AG08396 (cell line): ENCODE data around the gene IFT81.
"Not testable (repeated sequence)": the region's sequence is repeated elsewhere in the genome, so short reads cannot be mapped to it uniquely, and the experiment has no call there.

Experiments used
- DNase-seq: peaks from one replicate; pipeline ENCODE4 v3.0.0; 2012; ENCODE audit warnings: low spot score, mixed read lengths

IFT81 gene

GRCh38 chr12:110246636-110247339 lies 122.6 kb downstream of the IFT81 start:
- DNase-seq = no peak

DNA sequence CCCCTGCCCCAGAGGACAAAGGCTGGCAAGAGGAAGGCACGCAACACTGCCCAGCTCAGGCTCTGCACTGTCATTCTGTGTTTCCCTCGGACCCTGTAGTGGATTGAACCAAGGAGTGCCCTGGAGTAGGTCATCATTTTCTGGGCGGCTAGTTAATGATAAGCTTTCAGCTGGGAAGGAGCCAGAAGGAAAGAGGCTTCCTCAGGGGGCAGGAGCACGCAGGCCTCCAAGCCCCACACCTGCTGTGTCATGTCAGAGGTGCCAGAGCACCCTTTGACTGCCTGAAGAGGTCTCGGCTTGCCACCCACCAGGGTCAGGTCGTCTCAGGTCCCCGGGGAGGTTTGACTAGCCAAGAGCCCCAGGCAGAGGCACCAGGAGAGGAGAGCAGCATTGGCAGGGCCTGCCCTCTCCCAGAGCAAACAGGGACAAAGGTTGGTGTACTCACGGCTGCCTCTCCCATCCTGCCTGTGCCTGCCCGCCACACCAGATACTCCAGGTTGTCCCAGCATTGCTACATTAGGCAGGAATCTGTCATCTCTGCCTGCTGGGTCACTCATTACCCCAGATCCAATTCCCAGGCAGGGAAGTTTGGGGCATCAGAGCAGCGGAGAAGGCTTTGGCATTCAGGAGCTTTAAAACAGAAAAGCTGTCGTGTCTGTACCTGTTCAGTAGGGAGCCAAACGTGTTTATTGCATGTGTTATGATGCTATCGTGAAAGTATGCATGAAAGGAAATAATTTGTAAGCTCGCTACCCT lies 123.4 kb downstream of the IFT81 start:
- DNase-seq = no peak

- DNase-seq = no peak
Observed at GRCh38 chr12:110248096-110248447, 123.9 kb downstream of the IFT81 start.

DNA sequence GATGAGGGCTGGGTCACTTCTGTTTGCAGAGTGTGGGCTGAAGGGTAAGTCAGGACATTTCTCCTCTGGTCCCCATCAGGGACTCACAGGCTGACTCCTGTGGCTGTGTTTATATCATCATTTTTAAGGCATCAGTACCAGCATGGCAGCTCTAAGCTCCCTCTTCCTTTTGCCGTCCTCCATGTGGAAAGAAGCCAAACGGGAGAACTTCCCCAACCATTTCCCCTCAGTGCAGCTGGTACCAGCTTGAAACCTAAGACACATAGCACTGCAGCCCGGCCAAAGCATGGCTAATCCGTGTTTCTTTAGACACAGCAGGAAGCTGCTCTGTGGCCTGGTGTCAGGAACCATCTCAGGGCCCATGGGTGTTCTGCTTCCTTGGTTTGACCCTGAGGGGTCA lies 124.9 kb downstream of the IFT81 start:
- DNase-seq = peak; percentile 36

GRCh38 chr12:110249716-110250225 lies 125.6 kb downstream of the IFT81 start:
- no peak for DNase-seq

- no peak for DNase-seq
Observed at GRCh38 chr12:110251381-110251780, 127.2 kb downstream of the IFT81 start.

DNA sequence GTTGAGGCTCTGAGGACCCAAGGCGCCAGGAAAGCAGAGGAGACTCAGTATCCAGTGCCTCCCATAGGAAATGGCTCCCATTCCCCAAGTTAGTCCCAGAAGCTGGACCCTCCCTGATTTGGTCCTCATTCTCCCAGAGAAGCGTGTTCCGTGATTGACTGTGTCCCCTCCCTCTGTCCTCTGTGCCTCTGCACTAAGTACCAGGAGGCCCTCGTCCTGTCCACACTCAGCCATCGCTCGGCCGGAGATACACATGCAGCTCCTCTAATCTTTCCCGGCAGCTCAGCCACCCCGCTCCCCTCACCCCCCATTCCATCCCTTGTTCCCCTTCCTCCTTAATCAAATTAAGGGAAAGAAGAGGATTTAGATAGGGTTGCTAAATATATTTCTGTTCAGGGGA lies 128.6 kb downstream of the IFT81 start:
- DNase-seq = no peak

GRCh38 chr12:110253176-110253575 lies 129.0 kb downstream of the IFT81 start:
- peak; percentile 44 for DNase-seq

GRCh38 chr12:110254971-110255540 lies 130.9 kb downstream of the IFT81 start:
- no peak for DNase-seq

DNA sequence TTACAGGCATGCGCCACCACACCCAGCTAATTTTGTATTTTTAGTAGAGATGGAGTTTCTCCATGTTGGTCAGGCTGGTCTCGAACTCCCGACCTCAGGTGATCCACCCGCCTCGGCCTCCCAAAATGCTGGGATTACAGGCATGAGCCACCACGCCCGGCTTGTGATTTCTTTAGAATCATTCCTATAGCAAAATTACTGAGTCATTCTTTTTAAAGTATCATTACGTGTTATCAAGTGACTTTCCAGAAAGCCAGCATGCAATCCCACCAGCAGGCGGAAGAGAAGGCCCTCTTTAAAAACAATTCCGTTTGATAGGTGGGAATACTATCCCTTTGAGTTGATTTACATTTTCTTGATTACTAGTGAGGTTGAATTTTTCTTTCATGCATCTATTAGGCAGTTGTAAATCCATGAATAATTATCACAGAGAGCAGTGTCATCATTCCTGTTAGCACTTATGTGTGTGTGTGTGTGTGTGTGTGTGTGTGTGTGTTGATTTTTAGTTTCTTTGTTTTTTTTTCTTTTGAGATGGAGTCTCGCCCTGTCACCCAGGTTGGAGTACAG lies 131.8 kb downstream of the IFT81 start:
- not testable (repeated sequence) for DNase-seq

GRCh38 chr12:110256780-110257431 lies 132.7 kb downstream of the IFT81 start:
- no peak for DNase-seq

DNA sequence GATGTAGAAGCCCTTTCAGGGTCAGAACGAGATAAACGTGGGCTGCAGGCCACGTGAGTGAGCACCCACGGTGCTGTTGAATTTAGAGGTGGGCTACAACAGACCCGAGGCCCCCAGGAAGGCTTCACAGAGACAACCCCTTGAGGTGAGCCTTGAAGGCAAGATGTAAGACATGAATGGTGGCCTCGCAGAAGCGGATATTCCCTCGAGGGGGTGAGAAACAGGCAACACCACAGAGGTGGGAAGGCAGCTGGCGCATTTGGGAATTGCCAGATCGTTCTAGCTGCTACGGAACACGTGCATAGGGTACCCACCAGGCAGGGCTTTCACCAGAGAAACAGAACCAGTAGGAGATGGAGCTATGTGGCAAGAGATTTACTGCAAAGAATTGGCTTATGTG lies 134.3 kb downstream of the IFT81 start:
- DNase-seq = no peak

DNA sequence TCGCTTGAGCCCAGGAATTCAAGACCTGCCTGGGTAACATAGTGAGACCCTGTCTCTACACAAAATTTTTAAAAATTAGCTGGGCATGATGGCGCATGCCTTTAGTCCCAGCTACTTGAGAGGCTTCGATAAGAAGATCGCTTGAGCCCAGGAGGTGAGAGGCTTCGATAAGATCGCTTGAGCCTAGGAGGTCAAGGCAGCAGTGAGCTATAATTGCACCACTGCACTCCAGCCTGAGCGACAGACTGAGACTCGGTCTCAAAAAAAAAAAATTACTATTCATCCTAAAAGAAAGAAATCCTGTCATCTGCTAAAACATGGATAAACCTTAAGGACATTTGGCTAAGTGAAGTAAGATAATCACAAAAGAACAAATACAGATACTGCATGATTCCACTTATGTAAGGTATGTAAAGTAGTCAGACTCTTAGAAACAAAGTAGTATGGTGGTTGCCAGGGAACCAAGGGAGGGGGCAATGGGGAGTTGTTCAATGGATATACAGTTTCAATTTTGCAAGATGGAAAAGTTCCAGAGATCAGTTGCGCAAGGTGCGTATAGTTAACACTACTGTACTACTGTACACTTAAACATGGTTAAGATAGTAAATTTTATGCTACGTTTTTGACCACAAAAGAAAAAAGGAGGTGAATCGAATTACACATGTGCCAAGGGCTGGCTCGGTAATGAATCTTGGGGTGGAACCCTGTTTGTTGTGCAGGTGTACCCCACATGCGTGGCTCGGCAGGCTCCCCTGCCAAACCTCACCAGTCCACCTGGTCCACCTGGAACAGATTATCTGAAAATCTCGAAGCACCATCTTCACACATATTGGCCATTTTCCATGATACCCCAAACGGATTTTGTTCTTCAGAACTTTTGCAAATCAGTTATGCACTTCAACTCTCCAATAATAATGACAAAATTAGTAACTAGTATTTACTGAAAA lies 138.6 kb downstream of the IFT81 start:
- DNase-seq = no peak

DNA sequence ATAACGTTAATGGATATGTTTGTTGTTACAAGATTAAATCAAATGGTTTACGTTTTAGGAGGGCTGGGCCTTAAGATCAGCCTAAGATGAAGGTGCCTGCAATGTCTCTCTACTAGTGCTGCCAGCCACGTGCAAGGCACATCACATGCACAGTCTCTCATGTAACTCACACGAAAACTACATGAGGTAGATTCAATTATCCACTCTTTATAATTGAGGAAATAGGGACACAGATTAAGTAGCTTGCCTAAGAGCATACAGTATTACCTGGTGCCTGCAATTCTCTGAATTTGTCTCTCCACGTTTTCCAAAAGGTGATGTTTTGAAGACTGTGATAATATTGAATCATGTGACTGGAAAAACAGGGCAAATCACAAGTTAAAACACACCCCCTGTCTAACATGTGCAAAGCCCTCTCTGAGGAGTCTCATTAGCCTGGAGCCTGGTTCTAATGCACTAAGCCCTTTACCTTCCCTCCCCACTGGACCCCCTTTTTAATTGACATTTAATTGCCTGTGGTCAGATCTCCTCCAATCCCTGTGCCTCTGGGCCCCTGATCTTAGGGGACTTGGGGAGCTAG lies 142.3 kb downstream of the IFT81 start:
- DNase-seq = no peak

GRCh38 chr12:110266980-110267620 lies 142.9 kb downstream of the IFT81 start:
- DNase-seq = peak; percentile 45
